Muscle of arm (tissue), 12 donors: ENCODE results near the gene FAF1. TPM values are rescaled to one million over a fixed set of nuclear protein-coding genes. Genes with fewer than 3 reads are reported as not detected.
"Not testable (repeated sequence)": the region's sequence is repeated elsewhere in the genome, so short reads cannot be mapped to it uniquely, and the experiment has no call there.

Experiments used
- DNase-seq: peaks from one replicate; pipeline ENCODE4 v3.0.0-alpha.2; 2013
- polyA plus RNA-seq, 12 donors: library from polyadenylated mRNA; unstranded; fragments of 120-200 nt; gene quantifications; one replicate each; pipeline ENCODE4 v1.2.1, GENCODE V29; 2013; ENCODE audit not compliant: insufficient read length in 12 of 12

The FAF1 gene
- polyA plus RNA-seq, 12 donors = 33.3 to 55.8 (median 49.1) TPM; not detected in 1

DNA sequence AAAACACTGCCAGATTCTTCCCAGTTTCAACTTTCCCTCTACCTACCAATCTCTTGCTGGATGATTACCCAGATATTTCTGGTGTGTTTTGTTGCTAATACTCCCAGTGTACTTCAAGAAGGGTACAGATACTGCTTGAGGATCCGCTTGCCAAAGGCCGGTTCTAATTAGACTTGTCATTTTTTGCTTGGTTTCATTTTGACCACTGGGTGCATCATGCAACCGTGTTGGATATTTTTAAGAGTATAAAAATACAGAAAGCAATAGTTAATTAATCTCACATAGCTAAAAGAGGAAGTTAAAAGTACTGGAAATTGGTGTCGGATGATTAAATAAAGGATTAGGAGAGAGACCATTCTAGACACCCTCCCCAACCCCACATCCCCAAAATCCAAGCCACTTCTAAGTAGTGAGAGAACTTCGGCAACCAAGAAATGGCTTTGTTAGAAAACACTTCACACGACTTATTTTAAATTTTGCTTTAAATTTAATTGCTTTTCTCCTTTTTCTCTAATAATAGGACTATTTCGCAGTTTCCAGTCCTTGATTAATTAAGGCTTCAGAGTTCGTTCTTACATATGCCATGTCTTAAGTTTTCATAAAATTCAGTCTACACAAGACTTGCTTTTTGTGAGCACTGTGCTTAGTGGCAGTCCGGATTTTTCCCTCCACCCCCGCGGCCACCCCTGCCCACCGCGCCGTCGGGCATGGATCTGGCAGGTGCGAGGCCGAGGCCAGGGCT lies 7.5 kb upstream of the FAF1 start:
- no peak for DNase-seq

DNA sequence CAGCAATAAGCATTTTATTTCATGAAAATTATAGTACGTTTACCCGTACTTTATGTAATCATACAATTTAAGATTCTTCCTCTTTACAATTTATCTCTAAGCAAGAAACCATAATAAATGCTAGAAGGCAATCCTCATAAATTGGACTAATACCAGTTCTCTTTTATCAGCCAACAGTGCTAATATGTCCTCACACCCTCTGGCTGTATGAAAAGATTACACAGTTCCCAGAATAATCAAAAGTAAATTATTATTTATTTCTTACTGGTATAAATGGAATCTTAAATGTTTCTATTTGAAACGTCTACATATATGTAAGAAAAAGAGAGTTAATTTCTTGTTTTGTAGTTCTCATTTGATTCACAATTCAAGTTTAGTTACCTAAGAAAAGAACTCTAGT lies 6.9 kb upstream of the FAF1 start:
- DNase-seq = no peak

DNA sequence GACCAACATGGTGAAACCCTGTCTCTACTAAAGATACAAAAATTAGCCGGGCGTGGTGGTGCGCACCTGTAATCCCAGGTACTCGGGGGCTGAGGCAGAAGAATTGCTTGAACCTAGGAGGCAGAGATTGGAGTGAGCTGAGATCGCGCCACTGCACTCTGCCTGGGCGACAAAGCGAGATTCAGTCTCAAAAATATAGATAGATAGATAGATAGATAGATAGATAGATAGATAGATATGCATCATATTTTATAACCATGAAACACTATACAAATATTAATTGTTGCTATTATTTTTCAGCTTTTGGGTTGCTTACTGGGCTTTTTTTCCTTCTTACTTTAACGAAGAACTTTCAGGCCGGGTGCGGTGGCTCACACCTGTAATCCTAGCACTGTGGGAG lies 4.8 kb upstream of the FAF1 start:
- DNase-seq = no peak

DNA sequence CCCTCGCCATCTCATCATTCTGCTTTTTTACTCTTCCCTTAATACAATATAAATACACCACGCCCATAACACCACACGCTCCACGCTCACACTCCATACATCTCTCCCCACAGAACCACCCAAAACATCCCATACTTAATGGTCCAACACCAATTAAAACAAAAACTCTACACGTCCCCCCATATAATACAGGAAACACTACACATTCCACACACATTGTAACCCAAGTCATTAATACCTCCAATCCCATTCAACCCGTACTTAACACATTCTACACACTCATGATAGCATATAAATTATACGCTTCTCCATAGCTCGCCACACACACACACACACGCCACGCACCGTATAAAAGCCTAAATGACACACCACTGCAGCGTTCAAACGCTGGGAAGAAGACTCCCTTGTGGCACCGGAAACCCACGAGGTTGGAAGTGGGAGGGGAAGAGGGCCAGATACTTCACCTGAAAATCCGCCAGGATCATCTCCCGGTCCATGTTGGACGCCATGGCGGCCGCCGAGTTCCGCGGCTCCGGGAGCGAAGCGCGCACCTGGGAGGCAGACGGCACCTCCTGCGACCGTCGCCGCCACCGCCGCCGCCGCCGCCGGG lies 659 bp downstream of the FAF1 start:
- no peak for DNase-seq

DNA sequence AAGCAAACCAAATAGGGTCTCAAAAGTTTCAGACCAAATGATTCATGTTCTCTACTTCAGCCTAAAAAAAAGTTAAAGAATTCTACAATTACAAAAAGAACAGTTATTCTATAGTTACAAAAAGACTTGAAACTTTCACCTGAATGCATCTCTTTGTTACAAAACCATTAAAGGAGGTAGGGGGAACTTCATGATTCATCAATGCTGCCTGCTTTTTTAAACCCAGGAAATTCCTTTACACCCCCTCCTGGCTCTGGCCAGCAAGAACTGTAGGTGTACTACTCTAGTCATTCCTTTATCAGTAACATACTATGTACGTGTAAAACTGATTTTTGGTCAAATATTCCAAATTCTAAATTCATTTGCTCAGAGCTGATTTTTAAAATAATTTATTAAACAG lies 5.0 kb downstream of the FAF1 start:
- no peak for DNase-seq

DNA sequence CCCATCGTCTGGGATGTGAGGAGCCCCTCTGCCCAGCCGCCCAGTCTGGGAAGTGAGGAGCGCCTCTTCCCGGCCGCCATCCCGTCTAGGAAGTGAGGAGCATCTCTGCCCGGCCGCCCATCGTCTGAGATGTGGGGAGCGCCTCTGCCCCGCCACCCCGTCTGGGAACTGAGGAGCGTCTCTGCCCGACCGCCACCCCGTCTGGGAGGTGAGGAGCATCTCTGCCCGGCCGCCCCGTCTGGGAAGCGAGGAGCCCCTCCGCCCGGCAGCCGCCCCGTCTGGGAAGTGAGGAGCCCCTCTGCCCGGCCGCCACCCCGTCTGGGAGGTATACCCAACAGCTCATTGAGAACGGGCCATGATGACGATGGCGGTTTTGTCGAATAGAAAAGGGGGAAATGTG lies 7.5 kb downstream of the FAF1 start:
- not testable (repeated sequence) for DNase-seq

DNA sequence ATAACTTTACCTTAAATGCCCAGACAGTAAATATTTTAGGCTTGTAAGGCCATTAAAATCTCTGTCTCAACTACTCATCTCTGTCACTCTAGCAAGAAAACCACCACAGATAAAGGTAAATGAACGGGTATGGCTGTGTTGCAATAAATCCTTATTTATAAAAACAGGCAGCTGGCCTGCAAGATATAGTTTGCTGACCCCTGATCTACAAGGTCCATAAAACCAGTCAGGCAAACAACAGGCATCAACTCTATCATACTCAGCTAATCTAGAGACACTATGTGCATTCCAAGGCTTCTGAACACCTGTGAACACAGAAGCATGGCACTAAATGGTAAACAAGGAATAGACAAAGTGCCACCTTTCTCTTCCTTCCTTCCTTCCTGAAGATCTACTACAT lies 9.7 kb downstream of the FAF1 start:
- no peak for DNase-seq

DNA sequence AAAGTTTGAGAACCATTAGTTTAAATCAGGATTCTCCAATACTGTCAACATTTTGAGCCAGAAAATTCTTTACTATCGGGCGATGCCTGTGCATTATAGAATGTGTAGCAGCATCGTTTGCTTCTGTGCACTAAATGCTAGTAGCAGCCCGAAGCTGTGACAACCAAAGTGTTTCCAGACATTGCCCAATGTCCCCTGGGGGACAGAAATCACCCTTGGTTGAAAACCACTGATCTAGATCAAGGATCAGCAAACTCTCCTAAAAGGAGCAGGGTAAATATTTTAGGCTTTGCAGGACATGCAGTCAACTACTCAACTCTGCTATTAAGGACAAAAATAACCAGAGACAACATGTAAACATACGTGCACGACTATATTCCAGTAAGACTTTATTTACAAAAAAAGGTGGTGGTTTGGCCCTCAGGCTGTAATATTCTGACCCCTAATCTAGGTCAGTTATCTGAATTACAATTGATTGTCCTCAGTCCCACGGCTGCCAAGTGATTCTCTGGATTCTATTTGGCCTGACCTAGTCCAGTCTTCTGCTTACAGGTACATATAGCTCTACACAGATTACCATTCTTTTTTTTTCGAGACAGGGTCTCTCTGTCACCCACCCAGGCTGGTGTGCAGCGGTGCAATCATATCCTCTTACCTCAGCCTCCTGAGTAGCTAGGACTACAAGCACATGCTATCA lies 10.6 kb downstream of the FAF1 start:
- no peak for DNase-seq

DNA sequence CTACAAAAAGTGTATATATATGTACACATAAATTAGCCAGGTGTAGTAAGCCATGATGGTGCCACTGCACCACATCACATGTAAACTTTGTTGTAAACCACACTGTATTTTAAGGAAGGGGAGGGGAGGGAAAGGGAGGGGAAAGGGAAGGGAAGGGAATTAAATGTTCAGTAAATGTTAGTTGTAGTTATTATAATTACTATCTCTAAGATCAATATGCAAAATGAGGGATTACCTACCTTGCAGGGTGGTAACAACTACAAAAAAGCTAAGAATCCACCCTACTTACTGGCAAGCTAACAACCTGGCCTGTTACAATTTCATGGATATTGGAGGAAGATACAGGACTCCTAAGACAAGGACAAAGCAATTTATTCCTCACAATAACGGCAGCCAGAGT lies 17.7 kb downstream of the FAF1 start:
- DNase-seq = no peak

DNA sequence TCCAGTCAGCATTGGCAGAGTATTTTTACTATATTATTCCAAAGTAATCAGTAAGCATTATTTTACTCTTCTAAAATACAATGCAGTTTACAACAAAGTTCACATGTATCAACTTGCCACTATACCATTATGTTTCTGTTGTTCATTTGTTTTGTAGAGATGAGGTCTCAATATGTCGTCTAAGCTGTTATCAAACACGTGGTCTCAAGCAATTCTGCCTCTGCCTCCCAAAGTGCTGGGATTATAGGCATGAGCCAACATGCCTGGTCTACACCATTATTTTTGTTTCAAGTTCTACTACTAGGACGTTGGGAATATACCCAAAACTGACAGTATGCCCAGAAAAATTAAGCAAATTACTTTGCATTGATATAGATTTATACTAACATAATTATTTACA lies 19.8 kb downstream of the FAF1 start:
- DNase-seq = no peak

DNA sequence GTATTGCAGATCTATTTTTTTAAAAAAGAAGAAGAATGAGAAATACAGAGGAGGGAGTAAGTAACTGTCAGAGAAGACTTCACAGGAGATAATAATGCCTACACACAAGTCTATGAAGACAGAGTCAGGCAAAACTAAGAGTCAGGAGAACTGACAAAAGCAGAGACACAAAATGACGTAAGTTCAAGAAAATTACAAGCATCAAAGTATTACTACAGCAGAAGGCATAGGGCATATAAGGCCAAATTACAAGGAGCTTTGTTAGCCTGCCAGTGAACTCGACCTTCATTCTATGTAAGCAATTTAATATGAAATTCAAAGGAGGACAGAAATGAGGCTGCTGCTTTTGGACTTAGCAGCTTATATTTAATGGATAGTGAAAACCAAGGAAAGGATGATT lies 23.7 kb downstream of the FAF1 start:
- DNase-seq = no peak

DNA sequence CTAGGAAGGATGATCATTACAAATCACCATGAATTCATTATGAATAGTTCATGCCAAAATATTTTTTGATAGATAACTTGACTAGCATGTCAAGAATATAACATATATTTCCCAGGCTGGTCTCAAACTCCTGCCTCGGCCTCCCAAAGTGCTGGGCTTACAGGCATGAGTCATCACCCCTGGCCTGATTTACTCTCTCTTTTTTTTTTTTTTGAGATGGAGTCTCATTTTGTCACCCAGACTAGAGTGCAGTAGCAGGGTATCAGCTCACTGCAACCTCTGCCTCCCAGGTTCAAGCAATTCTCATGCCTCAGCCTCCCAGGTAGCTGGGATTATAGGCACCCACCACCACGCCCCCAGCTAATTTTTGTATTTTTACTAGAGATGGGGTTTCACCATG lies 24.8 kb downstream of the FAF1 start:
- DNase-seq = not testable (repeated sequence)

DNA sequence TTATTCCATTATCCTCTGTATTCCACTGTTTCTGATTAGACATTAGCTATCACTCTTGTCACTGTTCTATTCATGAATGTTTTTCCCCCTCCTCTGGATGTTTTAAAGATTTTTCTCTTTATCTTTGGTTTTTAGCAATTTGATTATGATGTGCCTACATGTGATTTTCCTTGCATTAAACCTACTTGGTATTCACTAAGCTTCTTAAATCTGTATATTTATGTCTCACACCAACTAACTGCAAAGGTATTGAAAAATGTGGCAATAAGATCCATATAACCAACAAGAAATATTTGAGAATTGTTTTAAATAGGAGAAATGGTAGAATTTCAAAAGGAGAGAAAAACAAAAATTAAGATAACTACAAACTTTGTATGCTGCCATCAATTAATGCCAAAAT lies 25.2 kb downstream of the FAF1 start:
- no peak for DNase-seq

DNA sequence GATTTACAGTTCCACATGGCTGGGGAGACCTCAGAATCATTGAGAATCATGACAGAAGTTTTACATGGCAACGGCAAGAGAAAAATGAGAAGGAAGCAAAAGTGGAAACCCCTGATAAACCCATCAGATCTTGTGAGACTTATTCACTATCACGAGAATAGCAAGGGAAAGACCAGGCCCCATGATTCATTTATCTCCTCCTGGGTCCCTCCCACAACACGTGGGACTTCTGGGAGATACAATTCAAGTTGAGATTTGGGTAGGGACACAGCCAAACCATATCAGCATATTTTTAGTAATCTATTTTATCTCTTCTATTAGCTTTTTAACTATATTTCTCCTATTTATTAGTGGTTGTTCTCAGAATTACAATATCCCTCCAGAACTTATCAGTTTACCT lies 26.3 kb downstream of the FAF1 start:
- DNase-seq = not testable (repeated sequence)

DNA sequence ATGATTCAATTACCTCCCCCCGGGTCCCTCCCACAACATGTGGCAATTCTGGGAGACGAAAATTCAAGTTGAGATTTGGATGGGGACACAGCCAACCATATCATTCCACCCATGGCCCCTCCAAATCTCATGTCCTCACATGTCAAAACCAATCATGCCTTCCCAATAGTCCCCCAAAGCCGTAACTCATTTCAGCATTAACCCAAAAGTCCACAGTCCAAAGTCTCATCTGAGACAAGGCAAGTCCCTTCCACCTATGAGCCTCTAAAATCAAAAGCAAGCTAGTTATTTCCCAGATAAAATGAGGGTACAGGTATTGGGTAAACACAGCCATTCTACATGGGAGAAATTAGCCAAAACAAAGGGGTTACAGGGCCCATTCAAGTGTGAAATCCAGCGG lies 28.0 kb downstream of the FAF1 start:
- not testable (repeated sequence) for DNase-seq

DNA sequence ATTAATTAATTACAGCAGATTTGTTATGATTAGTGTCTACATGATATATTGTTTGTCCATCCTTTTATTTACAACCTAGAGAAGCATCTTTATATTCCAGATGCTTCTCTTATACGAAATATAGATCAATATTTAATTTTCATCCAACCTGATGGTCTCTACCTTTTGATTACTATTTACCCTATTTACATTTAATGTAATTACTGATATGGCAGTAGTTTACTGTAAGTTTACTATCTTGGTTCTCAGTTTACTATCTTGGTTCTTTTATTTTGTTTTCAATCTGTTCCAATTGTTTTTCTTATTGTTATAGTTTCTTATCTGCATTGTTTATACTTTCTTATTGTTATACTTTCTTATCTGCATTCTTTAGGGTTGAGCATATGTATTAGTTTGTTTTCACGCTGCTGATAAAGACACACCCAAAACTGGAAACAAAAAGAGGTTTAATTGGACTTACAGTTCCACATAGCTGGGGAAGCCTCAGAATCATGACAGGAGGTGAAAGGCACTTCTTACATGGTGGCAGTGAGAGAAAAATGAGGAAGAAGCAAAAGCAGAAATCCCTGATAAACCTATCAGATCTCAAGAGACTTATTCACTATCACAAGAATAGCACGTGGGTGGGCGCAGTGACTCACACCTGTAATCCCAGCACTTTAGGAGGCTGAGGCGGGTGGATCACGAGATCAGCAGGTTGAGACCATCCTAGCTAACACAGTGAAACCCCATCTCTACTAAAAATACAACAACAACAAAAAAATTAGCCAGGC lies 28.9 kb downstream of the FAF1 start:
- DNase-seq = no peak

DNA sequence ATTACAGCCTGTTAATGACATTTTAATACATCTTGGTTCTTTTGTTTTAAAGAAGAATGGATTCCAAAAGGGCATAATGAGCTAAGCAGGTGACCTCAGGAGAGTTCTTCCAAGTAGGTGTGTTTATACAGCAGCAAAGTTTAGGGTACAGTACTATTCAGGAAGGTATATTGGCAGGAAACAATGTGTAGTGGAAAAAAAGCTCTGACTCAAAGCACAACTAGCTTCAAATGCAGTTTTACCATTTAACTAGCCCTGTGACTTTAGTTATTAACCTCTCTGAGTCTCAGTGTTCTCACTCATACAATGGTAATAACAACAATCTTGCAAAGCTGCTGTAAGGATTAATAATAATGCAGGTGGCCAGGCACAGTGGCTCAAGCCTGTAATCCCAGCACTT lies 29.9 kb downstream of the FAF1 start:
- DNase-seq = no peak

DNA sequence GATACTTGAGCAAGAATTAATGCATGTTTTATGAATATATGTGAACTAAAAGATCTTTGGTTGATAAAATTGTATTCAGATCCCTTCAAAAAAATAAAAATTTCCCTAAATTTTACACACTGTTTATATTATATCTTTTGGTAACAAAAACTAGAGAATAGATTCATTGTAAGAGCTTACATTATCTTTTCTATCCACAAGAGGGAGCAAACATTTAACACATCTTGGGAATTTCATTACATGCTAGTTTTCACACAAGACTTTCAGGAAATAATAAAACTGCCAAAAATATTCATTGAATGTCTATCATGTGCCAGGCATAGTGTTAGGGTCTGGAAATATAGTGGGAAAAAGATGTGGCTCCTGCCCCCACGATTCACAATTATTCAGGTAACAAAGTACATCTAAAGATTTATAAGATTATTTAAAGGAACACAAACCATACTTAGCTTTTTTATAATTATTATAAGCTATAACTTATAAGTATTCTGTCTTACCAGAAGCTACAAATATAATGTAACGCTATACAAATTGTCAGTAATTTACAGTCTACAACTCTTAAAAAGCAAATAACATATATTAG lies 30.6 kb downstream of the FAF1 start:
- DNase-seq = no peak

DNA sequence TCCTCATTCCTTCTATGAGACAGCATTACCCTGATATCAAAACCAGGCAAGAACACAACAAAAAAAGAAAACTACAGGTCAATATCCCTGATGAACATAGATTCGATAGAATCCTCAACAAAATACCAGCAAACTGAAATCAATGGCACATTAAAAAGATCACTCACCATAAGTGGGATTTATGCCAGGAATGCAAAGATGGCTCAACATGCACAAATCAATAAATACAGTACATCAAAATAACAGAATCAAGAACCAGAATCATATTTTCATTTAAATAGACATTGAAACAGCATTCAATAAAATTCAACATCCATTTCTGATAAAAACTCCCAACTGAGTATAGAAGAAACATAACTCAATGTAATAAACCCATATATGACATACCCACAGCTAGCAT lies 36.5 kb downstream of the FAF1 start:
- no peak for DNase-seq

DNA sequence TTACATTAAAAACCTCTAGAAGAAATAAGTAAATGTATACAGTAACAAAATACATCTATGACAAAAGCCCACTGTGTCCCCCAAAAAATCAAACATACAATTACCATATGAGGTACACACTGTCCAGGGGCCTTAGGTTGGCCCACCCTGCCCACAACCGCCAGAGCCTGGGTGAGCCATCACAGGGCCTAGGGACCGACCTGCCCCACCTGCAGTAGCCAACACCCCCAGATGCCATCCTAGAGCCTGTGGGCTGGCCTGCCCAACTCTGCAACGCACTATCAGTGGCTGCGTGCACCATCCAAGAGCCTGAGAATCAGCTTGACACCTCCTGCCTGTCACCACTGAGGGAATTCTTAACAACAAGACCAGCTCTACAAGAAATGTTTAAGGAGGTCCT lies 39.0 kb downstream of the FAF1 start:
- DNase-seq = no peak

DNA sequence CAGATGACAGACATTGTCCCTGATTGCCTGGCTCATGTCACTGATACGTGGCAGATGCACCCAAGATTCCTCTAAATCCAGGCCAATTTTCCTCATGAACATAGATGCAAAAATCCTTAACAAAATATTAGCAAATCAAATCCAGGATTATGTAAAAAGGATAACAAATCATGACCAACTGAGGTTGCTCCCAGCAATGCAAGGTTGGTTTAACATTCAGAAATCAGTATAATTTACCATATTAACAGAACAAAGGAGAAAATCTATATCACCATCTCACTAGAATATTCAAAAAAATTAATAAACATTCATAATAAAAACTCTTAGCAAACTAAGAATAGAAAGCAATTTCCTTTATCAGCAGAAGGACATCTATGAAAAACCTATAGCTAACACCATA lies 39.7 kb downstream of the FAF1 start:
- DNase-seq = no peak
